ENCODE data around the gene NEDD4L. TPM values are rescaled to one million over a fixed set of nuclear protein-coding genes. Genes with fewer than 3 reads are reported as not detected.

NEDD4L gene
- total and polyA plus RNA-seq, 2 donors (not counting 1 experiment from before 2014, with no cell fraction given): 10.3 to 25.7 TPM

DNA sequence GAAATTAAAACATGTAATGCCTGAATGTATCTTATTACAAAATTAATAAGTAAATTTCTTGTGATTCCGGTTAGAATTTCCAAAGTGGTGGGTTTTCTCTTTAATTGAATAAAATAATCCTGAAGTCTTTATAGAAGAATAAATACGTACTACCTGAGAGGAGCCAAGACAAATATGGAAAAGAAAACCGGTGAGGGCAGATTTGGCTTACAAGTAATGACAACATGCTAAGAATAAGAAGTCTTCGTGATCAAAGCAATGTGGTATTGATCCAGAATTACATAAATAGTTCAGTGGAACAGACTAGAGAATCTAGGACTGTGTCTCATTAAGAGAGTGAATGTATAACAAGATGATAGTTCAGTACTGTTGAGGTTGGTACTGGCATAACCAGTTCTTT lies 167.5 kb downstream of the NEDD4L start:
- POLR2A ChIA-PET: no interaction called here
- no peaks in the 10 kb centered on the region for H3K9me3 ChIP-seq (ENCODE audit: control extremely low read depth in 1 of 3, control insufficient read depth in 2 of 3, insufficient read depth in 1 of 3, low read length in 2 of 3)
- no peak overlapping the region for H3K4me2 ChIP-seq (replicated peaks; ENCODE audit: low read depth, low read length, poor library complexity, severe bottlenecking)
- Mint-ChIP-seq H3K27ac (no peak overlapping the region), H3K4me1 (peaks cover 35% of the 10 kb centered on the region), H3K9me3 (ENCODE audit: insufficient read depth) (no peaks in the 10 kb centered on the region), H3K27me3 (no peaks in the 10 kb centered on the region), H3K4me3 (no peak overlapping the region)
- TF ChIP-seq, protein P1, sequence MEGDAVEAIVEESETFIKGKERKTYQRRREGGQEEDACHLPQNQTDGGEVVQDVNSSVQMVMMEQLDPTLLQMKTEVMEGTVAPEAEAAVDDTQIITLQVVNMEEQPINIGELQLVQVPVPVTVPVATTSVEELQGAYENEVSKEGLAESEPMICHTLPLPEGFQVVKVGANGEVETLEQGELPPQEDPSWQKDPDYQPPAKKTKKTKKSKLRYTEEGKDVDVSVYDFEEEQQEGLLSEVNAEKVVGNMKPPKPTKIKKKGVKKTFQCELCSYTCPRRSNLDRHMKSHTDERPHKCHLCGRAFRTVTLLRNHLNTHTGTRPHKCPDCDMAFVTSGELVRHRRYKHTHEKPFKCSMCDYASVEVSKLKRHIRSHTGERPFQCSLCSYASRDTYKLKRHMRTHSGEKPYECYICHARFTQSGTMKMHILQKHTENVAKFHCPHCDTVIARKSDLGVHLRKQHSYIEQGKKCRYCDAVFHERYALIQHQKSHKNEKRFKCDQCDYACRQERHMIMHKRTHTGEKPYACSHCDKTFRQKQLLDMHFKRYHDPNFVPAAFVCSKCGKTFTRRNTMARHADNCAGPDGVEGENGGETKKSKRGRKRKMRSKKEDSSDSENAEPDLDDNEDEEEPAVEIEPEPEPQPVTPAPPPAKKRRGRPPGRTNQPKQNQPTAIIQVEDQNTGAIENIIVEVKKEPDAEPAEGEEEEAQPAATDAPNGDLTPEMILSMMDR (IDR thresholded peaks at IDR 0.05): no peak
- no peak for TF ChIP-seq EZH2 (IDR thresholded peaks at IDR 0.05; ENCODE audit: borderline replicate concordance, insufficient read depth, low read depth, low read length, poor library complexity, severe bottlenecking)
- H3K4me3 ChIP-seq (ENCODE audit: control extremely low read depth in 1 of 5, extremely low read depth in 1 of 5, insufficient read depth in 1 of 5, low read depth in 2 of 5, low read length in 4 of 5): no peak overlapping the region
- intact Hi-C loops (cut with micrococcal nuclease): no loop called here
- H3K27ac ChIP-seq (ENCODE audit: low read length in 2 of 2): no peak overlapping the region
- no peaks in the 10 kb centered on the region for H3K79me2 ChIP-seq (ENCODE audit: control insufficient read depth, insufficient read depth, low read length)
- ATAC-seq (ENCODE audit: low read depth) (no peak), DNase-seq (no peak)
- no peaks in the 10 kb centered on the region for H3K36me3 ChIP-seq (replicated peaks in 1 of 2; ENCODE audit: control extremely low read depth in 1 of 2, control insufficient read depth in 1 of 2, extremely low read depth in 1 of 2, insufficient read depth in 2 of 2, low read length in 1 of 2)
- H3K27me3 ChIP-seq (replicated peaks in 1 of 4; ENCODE audit: control extremely low read depth in 1 of 4, control insufficient read depth in 3 of 4, insufficient read depth in 4 of 4, low read length in 3 of 4): no peaks in the 10 kb centered on the region
- CTCF ChIA-PET: no interaction called here
- no peak overlapping the region for H3K9ac ChIP-seq (ENCODE audit: low read length)
- no peak overlapping the region for H2AFZ ChIP-seq (ENCODE audit: insufficient read depth, low read depth, low read length, poor library complexity, severe bottlenecking)
- no peaks in the 10 kb centered on the region for H4K20me1 ChIP-seq (ENCODE audit: control insufficient read depth, insufficient read depth, low read length, poor library complexity, severe bottlenecking)
- WGBS (ENCODE audit: insufficient coverage): 100% methylated on average over 2 of the region's 4 CpGs
- peaks cover 6 to 15% of the 10 kb centered on the region in 2 donors for H3K4me1 ChIP-seq (ENCODE audit: control insufficient read depth in 2 of 2, insufficient read depth in 2 of 2, low read length in 2 of 2)

DNA sequence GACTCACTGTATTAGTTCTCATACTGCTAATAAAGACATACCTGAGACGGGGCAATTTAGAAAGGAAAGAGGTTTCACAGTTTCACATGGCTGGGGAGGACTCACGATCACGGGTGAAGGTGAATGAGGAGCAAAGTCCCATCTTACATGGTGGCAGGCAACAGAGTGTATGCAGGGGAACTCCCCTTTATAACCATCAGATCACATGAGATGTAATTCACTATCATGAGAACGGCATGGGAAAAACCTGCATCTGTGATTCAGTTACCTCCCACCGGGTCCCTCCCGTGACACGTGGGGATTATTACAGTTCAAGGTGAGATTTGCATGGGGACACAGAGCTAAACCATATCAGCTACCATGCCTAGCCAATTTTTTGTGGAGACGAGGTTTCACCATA lies 168.2 kb downstream of the NEDD4L start:
- no peaks in the 10 kb centered on the region for H3K9me3 ChIP-seq (ENCODE audit: control extremely low read depth in 1 of 3, control insufficient read depth in 2 of 3, insufficient read depth in 1 of 3, low read length in 2 of 3)
- Mint-ChIP-seq H3K4me3 (peak overlapping the region; percentile 20), H3K4me1 (peaks cover 35% of the 10 kb centered on the region), H3K27ac (no peak overlapping the region), H3K9me3 (ENCODE audit: insufficient read depth) (no peaks in the 10 kb centered on the region), H3K27me3 (no peaks in the 10 kb centered on the region)
- H3K27me3 ChIP-seq (replicated peaks in 1 of 4; ENCODE audit: control extremely low read depth in 1 of 4, control insufficient read depth in 3 of 4, insufficient read depth in 4 of 4, low read length in 3 of 4): no peaks in the 10 kb centered on the region
- ChIA-PET POLR2A (no interaction called here), CTCF (no interaction called here)
- H3K27ac ChIP-seq (ENCODE audit: low read length in 2 of 2): no peak overlapping the region
- no peaks in the 10 kb centered on the region for H4K20me1 ChIP-seq (ENCODE audit: control insufficient read depth, insufficient read depth, low read length, poor library complexity, severe bottlenecking)
- no peak for TF ChIP-seq EZH2 (IDR thresholded peaks at IDR 0.05; ENCODE audit: borderline replicate concordance, insufficient read depth, low read depth, low read length, poor library complexity, severe bottlenecking)
- H3K36me3 ChIP-seq (replicated peaks in 1 of 2; ENCODE audit: control extremely low read depth in 1 of 2, control insufficient read depth in 1 of 2, extremely low read depth in 1 of 2, insufficient read depth in 2 of 2, low read length in 1 of 2): no peaks in the 10 kb centered on the region
- ATAC-seq (ENCODE audit: low read depth): peak; percentile 73
- 67% methylated on average over 1 of the region's 8 CpGs for WGBS (ENCODE audit: insufficient coverage)
- peak; percentile 46 for DNase-seq
- H3K79me2 ChIP-seq (ENCODE audit: control insufficient read depth, insufficient read depth, low read length): no peaks in the 10 kb centered on the region
- no peak overlapping the region for H2AFZ ChIP-seq (ENCODE audit: insufficient read depth, low read depth, low read length, poor library complexity, severe bottlenecking)
- no peak overlapping the region for H3K4me2 ChIP-seq (replicated peaks; ENCODE audit: low read depth, low read length, poor library complexity, severe bottlenecking)
- no peak overlapping the region for H3K9ac ChIP-seq (ENCODE audit: low read length)
- intact Hi-C loops (cut with micrococcal nuclease): no loop called here
- H3K4me3 ChIP-seq (ENCODE audit: control extremely low read depth in 1 of 5, extremely low read depth in 1 of 5, insufficient read depth in 1 of 5, low read depth in 2 of 5, low read length in 4 of 5): no peak overlapping the region
- H3K4me1 ChIP-seq (ENCODE audit: control insufficient read depth in 2 of 2, insufficient read depth in 2 of 2, low read length in 2 of 2): peaks cover 7 to 15% of the 10 kb centered on the region in 2 donors

Data from B cell (primary cell).